Thyroid gland (tissue), 4 donors: ENCODE measurements around the gene PDXDC1. TPM values are rescaled to one million over a fixed set of nuclear protein-coding genes. Genes with fewer than 3 reads are reported as not detected.
"Not testable (repeated sequence)": the region's sequence is repeated elsewhere in the genome, so short reads cannot be mapped to it uniquely, and the experiment has no call there.

Source experiments
- DNase-seq, 2 donors: peaks; one replicate each; pipeline ENCODE4 v3.0.0-alpha.2; 2019
- H3K27ac ChIP-seq, 3 donors: fragments of 200-600 bp; sonication (generic); 1 replicate in 2 of 3; 2 replicates in 1 of 3; pipeline ENCODE4 v1.5.1; 2016 to 2019; ENCODE audit warnings: mild to moderate bottlenecking in 1 of 3, moderate library complexity in 1 of 3
- H3K27me3 ChIP-seq: fragments of 200-600 bp; sonication (generic); one replicate; pipeline ENCODE4 v1.5.1; 2019
- H3K36me3 ChIP-seq, 2 donors: fragments of 200-600 bp; sonication (generic); one replicate each; pipeline ENCODE4 v1.5.1; 2016 to 2019
- H3K4me1 ChIP-seq, 2 donors: fragments of 200-600 bp; sonication (generic); one replicate each; pipeline ENCODE4 v1.5.1; 2017 to 2019
- H3K4me3 ChIP-seq, 3 donors: fragments of 200-600 bp; sonication (generic); replicated peaks in 1 of 3; 1 replicate in 2 of 3; 2 replicates in 1 of 3; pipeline ENCODE4 v1.5.1; 2016; ENCODE audit warnings: mild to moderate bottlenecking in 1 of 3
- H3K9me3 ChIP-seq: fragments of 200-600 bp; sonication (generic); one replicate; pipeline ENCODE4 v1.5.1; 2017
- POLR2A ChIP-seq, 2 donors: fragments of 450-650 bp; IDR thresholded peaks; one replicate each; pipeline ENCODE4 v1.6.1; 2017; ENCODE audit warnings: antibody characterized with exemption in 2 of 2, mild to moderate bottlenecking in 2 of 2, moderate library complexity in 1 of 2
- WGBS, 2 donors: methylation state at CpG; one replicate each; pipeline ENCODE4 v1.1.5; 2017; 5-methylcytosine and 5-hydroxymethylcytosine counted together
- intact Hi-C: fragments of 100-400 bp; cut with DNase I; formaldehyde crosslinking; loops from one replicate; pipeline ENCODE4 v1.15.1; 2023
- total RNA-seq, 4 donors: library from RNA; depleted of rRNA; stranded (reverse); fragments of >200 nt; gene quantifications; one replicate each; pipeline ENCODE4 v1.2.3, GENCODE V29; 2016
- TF ChIP-seq, protein P1 (sequence below), 6 experiments: fragments of 200-600 bp in 3 of 6; fragments of 450-650 bp in 3 of 6; sonication (generic) in 3 of 6; IDR thresholded peaks; one replicate each; pipeline ENCODE4 v1.5.1; 2016 to 2019; ENCODE audit warnings: antibody characterized with exemption in 6 of 6, mild to moderate bottlenecking in 2 of 6, inconsistent platforms in 1 of 6, moderate library complexity in 1 of 6

Gene PDXDC1
- total RNA-seq, 4 donors from 2014 or later = 80.5 to 172 (median 117) TPM

GRCh38 chr16:15054357-15055140 is 79.7 kb downstream of the PDXDC1 start:
- H3K36me3 ChIP-seq = peaks cover 0 to 1% of the 10 kb centered on the region in 2 donors
- H3K27ac ChIP-seq = peak overlapping the region in 2 of 3 donors; percentile 72 to 76
- WGBS, 2 donors = 83 to 86% methylated on average over 19 of the region's 19 CpGs
- DNase-seq = no peak
- H3K4me1 ChIP-seq = peaks cover 8 to 14% of the 10 kb centered on the region in 2 donors
- H3K27me3 ChIP-seq = no peaks in the 10 kb centered on the region
- intact Hi-C loops = no loop called here
- H3K9me3 ChIP-seq = no peaks in the 10 kb centered on the region
- H3K4me3 ChIP-seq = peak overlapping the region in 2 of 3 donors; percentile 95 to 96
- TF ChIP-seq, protein P1, sequence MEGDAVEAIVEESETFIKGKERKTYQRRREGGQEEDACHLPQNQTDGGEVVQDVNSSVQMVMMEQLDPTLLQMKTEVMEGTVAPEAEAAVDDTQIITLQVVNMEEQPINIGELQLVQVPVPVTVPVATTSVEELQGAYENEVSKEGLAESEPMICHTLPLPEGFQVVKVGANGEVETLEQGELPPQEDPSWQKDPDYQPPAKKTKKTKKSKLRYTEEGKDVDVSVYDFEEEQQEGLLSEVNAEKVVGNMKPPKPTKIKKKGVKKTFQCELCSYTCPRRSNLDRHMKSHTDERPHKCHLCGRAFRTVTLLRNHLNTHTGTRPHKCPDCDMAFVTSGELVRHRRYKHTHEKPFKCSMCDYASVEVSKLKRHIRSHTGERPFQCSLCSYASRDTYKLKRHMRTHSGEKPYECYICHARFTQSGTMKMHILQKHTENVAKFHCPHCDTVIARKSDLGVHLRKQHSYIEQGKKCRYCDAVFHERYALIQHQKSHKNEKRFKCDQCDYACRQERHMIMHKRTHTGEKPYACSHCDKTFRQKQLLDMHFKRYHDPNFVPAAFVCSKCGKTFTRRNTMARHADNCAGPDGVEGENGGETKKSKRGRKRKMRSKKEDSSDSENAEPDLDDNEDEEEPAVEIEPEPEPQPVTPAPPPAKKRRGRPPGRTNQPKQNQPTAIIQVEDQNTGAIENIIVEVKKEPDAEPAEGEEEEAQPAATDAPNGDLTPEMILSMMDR (IDR thresholded peaks at IDR 0.05) = no peak
- TF ChIP-seq POLR2A (IDR thresholded peaks at IDR 0.05) = no peak

GRCh38 chr16:15055141-15056053 is 80.6 kb downstream of the PDXDC1 start:
- peaks cover under 1 to 8% of the 10 kb centered on the region in 2 donors for H3K36me3 ChIP-seq

DNA sequence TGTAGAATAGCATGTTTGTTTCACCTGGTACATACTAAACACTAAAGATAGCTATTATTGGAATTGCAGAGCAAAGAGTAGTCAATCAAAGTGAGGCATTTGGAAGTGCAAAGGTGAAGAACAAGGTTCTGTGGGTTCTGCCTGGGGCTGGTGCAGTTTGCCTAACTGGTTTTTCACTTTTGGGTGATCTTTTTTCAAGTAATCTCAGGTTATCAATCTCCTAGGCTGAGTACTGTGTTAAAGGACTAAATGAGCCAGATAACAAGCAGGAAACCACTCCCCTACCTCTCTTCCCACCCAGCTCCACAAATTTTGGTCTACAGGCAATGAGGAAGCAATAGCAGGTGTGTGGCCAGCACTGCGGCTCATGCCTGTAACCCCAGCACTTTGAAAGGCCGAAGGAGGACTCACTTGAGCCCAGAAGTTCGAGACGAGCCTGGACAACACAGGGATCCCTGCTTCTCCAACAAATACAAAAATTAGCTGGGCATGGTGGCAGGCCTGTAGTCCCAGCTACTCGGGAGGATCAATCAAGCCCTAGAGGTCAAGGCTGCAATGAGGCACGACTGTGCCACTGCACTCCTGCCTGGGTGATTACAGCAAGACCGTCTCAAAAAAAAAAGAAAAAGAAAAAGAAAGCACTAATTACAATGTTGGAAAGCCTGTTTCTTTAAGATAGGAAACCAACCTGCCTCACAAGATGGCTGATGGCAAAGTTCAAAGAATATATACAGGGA is 83.0 kb downstream of the PDXDC1 start:
- no peak for TF ChIP-seq POLR2A (IDR thresholded peaks at IDR 0.05)
- TF ChIP-seq, protein P1 (IDR thresholded peaks at IDR 0.05) = no peak
- WGBS, 2 donors = 82 to 84% methylated on average over 7 of the region's 7 CpGs
- H3K27me3 ChIP-seq = no peaks in the 10 kb centered on the region
- intact Hi-C loops = no loop called here
- DNase-seq = no peak
- H3K4me1 ChIP-seq = peaks cover 8 to 11% of the 10 kb centered on the region in 2 donors
- H3K9me3 ChIP-seq = no peaks in the 10 kb centered on the region
- H3K4me3 ChIP-seq = no peak overlapping the region
- no peak overlapping the region for H3K27ac ChIP-seq
- H3K36me3 ChIP-seq = peaks cover 24 to 31% of the 10 kb centered on the region in 2 donors

More at GRCh38 chr16:15055141-15056053, 80.6 kb downstream of the PDXDC1 start:
- intact Hi-C loops = no loop called here
- Histone ChIP-seq H3K27ac (peak overlapping the region; percentile 41 to 76 (median 72)), H3K27me3 (no peaks in the 10 kb centered on the region), H3K4me1 (peaks cover 8 to 11% of the 10 kb centered on the region in 2 donors), H3K4me3 (peak overlapping the region; percentile 66 to 96 (median 95)), H3K9me3 (no peaks in the 10 kb centered on the region)
- 4 to 16% methylated on average over 18 to 44 of the region's 81 CpGs for WGBS, 2 donors
- DNase-seq = peak in 1 of 2 donors; percentile 46
- TF ChIP-seq, protein P1 (IDR thresholded peaks at IDR 0.05) = peak in 1 of 6 experiments; percentile 24
- peak in 1 of 2 donors; percentile 42 for TF ChIP-seq POLR2A (IDR thresholded peaks at IDR 0.05)

DNA sequence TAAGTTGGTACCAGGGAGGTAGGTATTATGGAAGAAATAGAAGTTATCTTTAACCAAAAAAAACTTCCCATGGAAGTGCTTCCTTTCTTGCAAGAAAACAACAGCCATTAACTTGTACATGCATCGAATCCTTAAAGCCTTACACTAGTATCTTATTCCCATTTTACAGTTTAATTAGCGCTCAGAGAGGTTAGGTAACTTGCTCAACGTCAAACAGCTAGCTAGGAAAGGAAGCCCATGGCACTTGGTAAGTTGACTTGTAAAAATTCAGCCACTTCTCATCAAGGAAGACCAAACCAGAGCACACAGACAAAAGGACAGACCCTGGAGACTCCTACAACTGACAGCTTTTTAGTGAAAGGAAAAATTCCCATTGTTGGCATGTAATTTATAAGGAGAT is 84.5 kb downstream of the PDXDC1 start:
- no peak for TF ChIP-seq POLR2A (IDR thresholded peaks at IDR 0.05)
- TF ChIP-seq, protein P1 (IDR thresholded peaks at IDR 0.05) = no peak
- H3K27ac ChIP-seq = no peak overlapping the region
- intact Hi-C loops = no loop called here
- no peaks in the 10 kb centered on the region for H3K9me3 ChIP-seq
- peaks cover 34 to 40% of the 10 kb centered on the region in 2 donors for H3K36me3 ChIP-seq
- H3K4me3 ChIP-seq = no peak overlapping the region
- no peak for DNase-seq
- WGBS, 2 donors = 61 to 64% methylated on average over 3 of the region's 3 CpGs
- no peaks in the 10 kb centered on the region for H3K27me3 ChIP-seq
- H3K4me1 ChIP-seq = peaks cover 7 to 11% of the 10 kb centered on the region in 2 donors

GRCh38 chr16:15062085-15062810 is 87.4 kb downstream of the PDXDC1 start:
- H3K4me1 ChIP-seq, H3K9me3 ChIP-seq, DNase-seq, H3K27me3 ChIP-seq, H3K27ac ChIP-seq, intact Hi-C loops, H3K4me3 ChIP-seq: not testable (repeated sequence)
- peaks cover 39 to 53% of the 10 kb centered on the region in 2 donors for H3K36me3 ChIP-seq
- 96 to 97% methylated on average over 8 of the region's 8 CpGs for WGBS, 2 donors

- WGBS, 2 donors = 100% methylated on average over 1 of the region's 4 CpGs
- peaks cover 37 to 58% of the 10 kb centered on the region in 2 donors for H3K36me3 ChIP-seq
Observed at GRCh38 chr16:15065961-15066360, 91.1 kb downstream of the PDXDC1 start.

DNA sequence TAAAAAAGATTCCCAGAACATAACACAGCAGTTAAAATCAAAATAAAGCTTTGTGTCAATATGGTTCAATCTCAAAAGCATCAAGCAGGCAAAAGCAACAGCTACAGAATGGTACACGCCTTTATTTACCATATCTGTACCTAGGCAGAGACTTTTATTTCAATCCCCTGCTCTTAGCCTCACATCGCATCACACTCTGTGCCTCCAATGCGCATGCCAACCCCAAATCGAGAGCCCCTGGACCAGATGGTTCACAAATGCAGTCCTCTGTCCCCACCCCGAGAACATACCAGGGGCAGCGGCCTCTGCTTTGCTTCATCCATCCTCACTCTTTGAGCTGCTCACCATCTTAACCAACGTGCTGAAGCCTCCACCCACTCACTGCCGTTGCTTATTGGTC is 91.9 kb downstream of the PDXDC1 start:
- 93 to 94% methylated on average over 8 of the region's 8 CpGs for whole genome bisulfite sequencing, 2 donors
- H3K9me3 ChIP-seq, H3K4me1 ChIP-seq, H3K27me3 ChIP-seq, DNase-seq, H3K27ac ChIP-seq, H3K4me3 ChIP-seq, intact Hi-C loops: not testable (repeated sequence)
- H3K36me3 ChIP-seq = peaks cover 29 to 51% of the 10 kb centered on the region in 2 donors

More at GRCh38 chr16:15065961-15066360, 91.1 kb downstream of the PDXDC1 start:
- H3K4me1 ChIP-seq, H3K9me3 ChIP-seq, H3K27ac ChIP-seq, H3K4me3 ChIP-seq, intact Hi-C loops, H3K27me3 ChIP-seq, DNase-seq: not testable (repeated sequence)
